C4-2B (cell line): ENCODE measurements around the gene RXRA.

Experiments used
- ZFX ChIP-seq: fragments of 450-650 bp; IDR thresholded peaks from 2 replicates; pipeline ENCODE4 v1.6.1; 2017
- TF ChIP-seq, protein P1 (sequence below): fragments of 450-650 bp; conservative IDR thresholded peaks from 2 replicates; pipeline ENCODE4 v1.5.1; 2017; ENCODE audit warnings: mild to moderate bottlenecking

DNA sequence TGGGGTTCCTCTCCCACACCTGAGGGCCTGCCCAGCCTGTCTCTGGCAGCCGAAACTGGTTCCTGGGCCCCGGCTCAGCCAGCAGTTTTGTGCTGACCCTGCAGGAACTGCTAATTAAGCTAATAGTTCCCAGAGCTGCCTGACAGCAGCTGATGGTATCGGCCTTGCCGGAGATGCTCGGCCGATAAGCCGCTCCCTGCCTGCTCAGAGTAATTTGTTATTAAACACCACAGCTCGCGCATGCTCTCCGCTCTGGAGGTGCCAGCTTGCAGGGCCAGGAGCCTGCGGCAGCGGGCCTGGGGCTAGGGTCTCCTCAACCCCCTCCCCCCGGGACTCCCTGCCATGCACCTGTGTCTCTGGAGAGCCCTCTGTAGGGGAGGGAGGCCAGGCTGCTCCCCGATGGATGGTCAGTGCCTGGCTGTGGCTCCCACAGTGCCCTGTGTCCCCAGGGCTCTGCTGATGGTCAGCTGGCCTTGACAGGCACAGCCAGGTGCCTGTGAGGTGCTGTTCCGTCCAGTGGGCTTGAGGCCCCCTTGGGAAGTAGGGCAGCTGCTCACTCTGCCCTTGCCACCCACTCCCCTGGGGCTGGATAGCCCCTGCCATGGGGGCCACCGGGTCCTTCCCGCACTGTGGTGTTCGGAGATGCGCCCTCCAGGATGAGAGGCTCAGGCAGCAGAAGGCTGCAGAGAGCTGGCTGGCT is 41.7 kb downstream of the RXRA start:
- TF ChIP-seq, protein P1, sequence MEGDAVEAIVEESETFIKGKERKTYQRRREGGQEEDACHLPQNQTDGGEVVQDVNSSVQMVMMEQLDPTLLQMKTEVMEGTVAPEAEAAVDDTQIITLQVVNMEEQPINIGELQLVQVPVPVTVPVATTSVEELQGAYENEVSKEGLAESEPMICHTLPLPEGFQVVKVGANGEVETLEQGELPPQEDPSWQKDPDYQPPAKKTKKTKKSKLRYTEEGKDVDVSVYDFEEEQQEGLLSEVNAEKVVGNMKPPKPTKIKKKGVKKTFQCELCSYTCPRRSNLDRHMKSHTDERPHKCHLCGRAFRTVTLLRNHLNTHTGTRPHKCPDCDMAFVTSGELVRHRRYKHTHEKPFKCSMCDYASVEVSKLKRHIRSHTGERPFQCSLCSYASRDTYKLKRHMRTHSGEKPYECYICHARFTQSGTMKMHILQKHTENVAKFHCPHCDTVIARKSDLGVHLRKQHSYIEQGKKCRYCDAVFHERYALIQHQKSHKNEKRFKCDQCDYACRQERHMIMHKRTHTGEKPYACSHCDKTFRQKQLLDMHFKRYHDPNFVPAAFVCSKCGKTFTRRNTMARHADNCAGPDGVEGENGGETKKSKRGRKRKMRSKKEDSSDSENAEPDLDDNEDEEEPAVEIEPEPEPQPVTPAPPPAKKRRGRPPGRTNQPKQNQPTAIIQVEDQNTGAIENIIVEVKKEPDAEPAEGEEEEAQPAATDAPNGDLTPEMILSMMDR, result no peak
- TF ChIP-seq ZFX, result 0 out of 2 replicates have a peak, but pooled peaks have one; percentile 6
